IPS-18a (cell line): Measurements from ENCODE around the gene FGGY.

ENCODE experiments used
- H3K27ac ChIP-seq: one replicate; pipeline ENCODE4 v1.5.1; 2013; ENCODE audit warnings: low read length
- H3K27me3 ChIP-seq: one replicate; pipeline ENCODE4 v1.6.1; 2013; ENCODE audit warnings: mild to moderate bottlenecking, low read length; ENCODE audit not compliant: control insufficient read depth, insufficient read depth
- H3K36me3 ChIP-seq: one replicate; pipeline ENCODE4 v1.6.1; 2013; ENCODE audit warnings: low read depth, low read length; ENCODE audit not compliant: control insufficient read depth
- H3K4me1 ChIP-seq: one replicate; pipeline ENCODE4 v1.6.1; 2013; ENCODE audit warnings: low read depth, low read length; ENCODE audit not compliant: control insufficient read depth
- H3K4me3 ChIP-seq: one replicate; pipeline ENCODE4 v1.5.1; 2013; ENCODE audit warnings: low read length
- H3K9ac ChIP-seq: one replicate; pipeline ENCODE4 v1.6.1; 2013; ENCODE audit warnings: mild to moderate bottlenecking, low read length, moderate library complexity
- H3K9me3 ChIP-seq: one replicate; pipeline ENCODE4 v1.6.1; 2013; ENCODE audit warnings: low read depth, low read length; ENCODE audit not compliant: control insufficient read depth

The FGGY gene

DNA sequence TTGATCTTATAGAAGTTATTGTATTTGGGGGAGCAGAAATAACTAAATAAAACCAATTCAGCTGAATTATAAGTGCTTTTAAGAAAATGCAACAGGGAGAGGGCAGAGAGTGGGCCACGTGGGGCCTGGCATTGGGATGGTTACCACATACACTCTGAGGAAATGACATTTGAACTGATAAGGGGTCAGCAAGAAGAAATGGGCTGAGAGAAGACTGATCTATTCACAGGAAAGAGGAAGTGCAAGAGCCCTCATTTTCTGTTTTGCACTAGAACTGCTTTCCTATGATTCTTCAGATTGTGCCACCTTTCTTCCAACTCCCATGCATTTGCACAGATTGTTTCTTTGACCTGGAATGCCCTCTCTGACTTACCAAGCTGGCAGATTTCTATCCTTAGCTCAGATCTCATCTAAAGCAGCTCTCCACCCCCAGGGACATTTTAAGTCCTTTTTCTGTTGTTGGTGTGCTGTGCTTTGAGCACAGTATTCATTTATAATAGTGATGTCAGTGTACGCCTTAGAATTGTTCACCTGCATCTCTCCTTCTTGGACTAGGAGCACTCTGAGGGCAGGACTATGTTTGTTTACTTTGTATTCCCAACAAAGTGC, 115.9 kb downstream of the FGGY start:
- H3K27ac ChIP-seq: no peak overlapping the region
- no peaks in the 10 kb centered on the region for H3K9me3 ChIP-seq
- no peaks in the 10 kb centered on the region for H3K36me3 ChIP-seq
- H3K4me1 ChIP-seq: no peaks in the 10 kb centered on the region
- H3K27me3 ChIP-seq: no peaks in the 10 kb centered on the region
- H3K4me3 ChIP-seq: no peak overlapping the region
- no peak overlapping the region for H3K9ac ChIP-seq

DNA sequence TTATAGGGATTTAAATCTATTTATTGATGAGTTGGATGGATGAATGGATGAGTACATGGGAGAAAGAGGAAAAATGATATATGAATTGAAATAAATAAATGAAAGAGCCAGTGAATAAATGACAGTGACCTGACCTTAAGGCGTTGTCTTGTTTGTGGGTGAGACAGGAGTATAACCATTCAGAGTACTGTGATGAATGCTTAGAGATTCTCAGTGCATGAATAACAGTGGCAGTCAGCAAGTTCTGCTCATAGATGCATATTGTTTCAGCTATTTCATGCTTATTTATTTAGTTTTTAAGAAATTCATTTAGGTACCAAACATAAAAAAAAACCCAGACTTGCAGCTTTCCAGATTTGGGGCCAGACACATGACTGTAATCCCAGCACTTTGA, 116.4 kb downstream of the FGGY start:
- H3K27me3 ChIP-seq: no peaks in the 10 kb centered on the region
- no peaks in the 10 kb centered on the region for H3K36me3 ChIP-seq
- no peak overlapping the region for H3K4me3 ChIP-seq
- H3K27ac ChIP-seq: no peak overlapping the region
- H3K4me1 ChIP-seq: peaks cover 5% of the 10 kb centered on the region
- no peak overlapping the region for H3K9ac ChIP-seq
- no peaks in the 10 kb centered on the region for H3K9me3 ChIP-seq

DNA sequence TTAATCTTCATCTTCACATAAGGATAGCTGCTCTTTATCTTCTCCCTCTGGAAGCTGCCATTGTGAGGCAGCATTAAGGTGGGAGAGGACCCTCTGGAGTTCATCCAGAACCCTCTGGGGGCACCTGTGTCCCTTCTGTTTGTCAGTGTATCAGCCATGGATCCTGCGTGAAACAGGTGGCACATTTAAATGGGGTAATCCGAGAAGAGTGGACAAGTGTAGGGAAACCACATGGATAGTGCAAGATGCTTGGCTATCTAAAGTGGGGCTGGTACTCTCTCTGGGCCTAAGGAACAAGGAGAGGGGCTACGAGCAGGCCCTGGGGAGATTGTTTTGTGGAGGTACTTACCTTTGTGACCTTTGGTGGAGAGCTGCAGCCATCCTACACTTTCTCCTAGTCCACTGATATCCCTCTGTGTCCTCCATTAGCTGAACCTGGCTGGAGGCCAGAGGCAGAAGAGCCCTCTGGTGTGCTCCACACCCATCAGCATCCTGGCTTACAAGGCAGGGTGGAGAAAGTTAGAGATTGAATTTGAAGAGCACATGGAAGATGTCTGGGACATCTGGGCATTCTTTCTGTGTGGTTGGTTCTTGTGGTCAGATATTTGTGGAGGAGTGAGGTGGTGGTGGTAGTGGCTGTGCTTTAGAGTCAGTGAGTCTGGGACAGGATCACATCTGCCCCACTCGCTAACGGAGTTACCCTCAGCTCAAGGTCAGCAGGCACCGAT, 117.7 kb downstream of the FGGY start:
- Histone ChIP-seq H3K27me3 (no peaks in the 10 kb centered on the region), H3K9ac (no peak overlapping the region), H3K36me3 (no peaks in the 10 kb centered on the region), H3K9me3 (no peaks in the 10 kb centered on the region), H3K4me3 (no peak overlapping the region), H3K4me1 (peaks cover 17% of the 10 kb centered on the region), H3K27ac (no peak overlapping the region)

DNA sequence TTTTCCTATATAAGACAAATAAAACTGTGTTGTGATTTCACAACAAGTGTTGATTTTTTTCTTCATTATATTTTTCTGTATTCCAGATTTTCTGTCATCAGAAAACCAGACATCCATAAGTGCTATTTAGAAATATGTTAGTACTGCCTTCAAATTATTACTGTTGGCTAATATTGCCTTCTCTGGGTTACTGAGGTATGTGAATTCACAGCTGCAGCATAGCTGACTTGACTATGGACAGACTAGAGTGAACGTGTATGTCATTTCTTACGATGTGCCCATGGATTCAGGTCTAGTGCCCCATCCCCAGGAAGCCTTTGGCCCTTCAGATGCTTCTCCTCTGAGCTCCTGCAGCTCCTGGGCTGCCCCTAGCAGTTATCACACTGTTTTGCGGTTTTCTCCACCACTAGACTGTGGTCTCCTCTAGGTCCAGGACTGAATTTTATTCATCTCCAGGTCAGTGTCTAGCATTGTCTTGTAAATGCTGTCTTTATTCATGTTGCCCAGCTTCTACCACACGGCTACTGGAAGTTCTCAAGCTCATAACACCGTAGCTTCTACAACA, 118.5 kb downstream of the FGGY start:
- peaks cover 18% of the 10 kb centered on the region for H3K4me1 ChIP-seq

DNA sequence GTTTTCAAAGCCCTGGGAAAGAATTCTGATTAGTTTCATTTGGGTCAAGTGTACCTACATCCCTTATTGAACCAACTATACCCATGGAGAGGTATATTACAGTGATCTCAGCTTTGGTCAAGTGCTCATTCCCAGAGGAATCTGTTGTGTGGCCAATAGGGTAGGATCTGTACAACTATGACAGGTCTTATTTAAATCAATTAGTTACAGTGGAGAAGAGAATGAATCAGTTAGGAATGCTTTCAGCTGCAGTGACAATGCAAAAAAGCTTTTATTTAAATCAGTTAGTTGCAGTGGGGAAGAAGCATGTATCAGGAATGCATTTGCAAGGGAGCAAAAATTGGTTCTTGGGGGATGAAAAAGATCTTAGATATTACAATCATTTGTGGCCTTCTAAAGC, 119.0 kb downstream of the FGGY start:
- Histone ChIP-seq H3K9ac (no peak overlapping the region), H3K4me3 (no peak overlapping the region), H3K27ac (no peak overlapping the region), H3K36me3 (no peaks in the 10 kb centered on the region), H3K9me3 (no peaks in the 10 kb centered on the region), H3K27me3 (no peaks in the 10 kb centered on the region), H3K4me1 (peaks cover 18% of the 10 kb centered on the region)

More for the DNA sequence above, 118.5 kb downstream of the FGGY start:
- no peaks in the 10 kb centered on the region for H3K36me3 ChIP-seq
- H3K9me3 ChIP-seq: no peaks in the 10 kb centered on the region
- H3K27me3 ChIP-seq: no peaks in the 10 kb centered on the region
- no peak overlapping the region for H3K27ac ChIP-seq
- H3K4me3 ChIP-seq: no peak overlapping the region
- no peak overlapping the region for H3K9ac ChIP-seq

DNA sequence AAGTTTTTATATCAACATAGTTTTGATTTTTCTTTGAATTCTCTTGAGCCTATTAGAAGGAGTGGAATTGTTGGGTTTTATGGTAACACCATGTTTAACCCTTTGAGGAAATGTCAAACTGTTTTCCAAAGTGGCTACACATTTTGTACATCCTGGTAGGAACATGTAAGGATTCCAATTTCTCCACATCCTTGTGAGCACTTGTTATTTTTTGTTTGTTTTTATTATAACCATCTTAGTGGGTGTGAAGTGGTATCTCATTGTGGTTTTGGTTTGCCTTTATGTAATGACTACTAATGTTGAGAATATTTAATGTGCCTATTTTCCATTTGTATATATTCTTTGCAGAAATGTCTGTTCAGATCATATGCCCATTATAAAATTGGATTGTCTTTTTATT, 120.5 kb downstream of the FGGY start:
- Histone ChIP-seq H3K4me3 (no peak overlapping the region), H3K36me3 (no peaks in the 10 kb centered on the region), H3K4me1 (peaks cover 18% of the 10 kb centered on the region), H3K27ac (no peak overlapping the region), H3K9ac (no peak overlapping the region), H3K27me3 (no peaks in the 10 kb centered on the region), H3K9me3 (no peaks in the 10 kb centered on the region)

DNA sequence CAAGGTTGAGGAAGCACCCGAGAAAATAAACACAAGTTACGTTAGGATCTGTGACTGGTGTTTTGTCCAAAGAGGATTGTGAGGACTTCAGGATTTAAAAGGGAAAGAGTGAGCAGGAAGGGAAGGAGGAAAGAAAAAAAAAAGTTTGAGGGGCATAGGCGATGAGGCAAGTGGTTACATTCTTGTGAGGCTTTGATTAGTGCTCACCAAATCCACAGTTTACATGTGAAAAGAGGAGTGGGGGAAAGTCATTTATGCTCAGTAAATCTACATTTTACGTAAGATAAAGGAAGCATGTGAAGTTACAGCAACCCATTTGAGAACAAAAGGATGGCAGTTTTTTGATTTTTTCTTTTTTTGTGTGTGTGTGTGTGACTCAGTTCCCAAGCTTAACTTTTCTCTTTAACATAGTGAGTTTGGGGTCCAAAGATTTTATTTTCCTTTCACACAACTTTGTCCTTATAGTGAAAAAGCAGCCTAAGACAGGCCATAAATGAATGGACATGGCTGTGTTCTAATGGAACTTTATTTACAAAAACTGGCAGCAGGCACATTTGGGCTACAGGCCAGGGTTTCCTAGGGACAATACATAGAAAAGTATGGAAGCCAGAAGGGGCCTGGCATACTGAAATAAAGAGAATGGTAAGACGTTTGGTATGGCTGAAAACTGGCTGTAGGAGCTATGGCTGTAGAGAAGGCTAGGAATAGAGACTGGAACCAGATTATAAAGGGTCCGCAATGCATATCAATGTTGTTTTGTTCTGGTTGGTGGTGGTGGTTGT, 121.7 kb downstream of the FGGY start:
- no peak overlapping the region for H3K9ac ChIP-seq
- H3K9me3 ChIP-seq: no peaks in the 10 kb centered on the region
- no peaks in the 10 kb centered on the region for H3K27me3 ChIP-seq
- H3K4me1 ChIP-seq: peaks cover 18% of the 10 kb centered on the region
- H3K27ac ChIP-seq: no peak overlapping the region
- H3K4me3 ChIP-seq: no peak overlapping the region
- no peaks in the 10 kb centered on the region for H3K36me3 ChIP-seq

DNA sequence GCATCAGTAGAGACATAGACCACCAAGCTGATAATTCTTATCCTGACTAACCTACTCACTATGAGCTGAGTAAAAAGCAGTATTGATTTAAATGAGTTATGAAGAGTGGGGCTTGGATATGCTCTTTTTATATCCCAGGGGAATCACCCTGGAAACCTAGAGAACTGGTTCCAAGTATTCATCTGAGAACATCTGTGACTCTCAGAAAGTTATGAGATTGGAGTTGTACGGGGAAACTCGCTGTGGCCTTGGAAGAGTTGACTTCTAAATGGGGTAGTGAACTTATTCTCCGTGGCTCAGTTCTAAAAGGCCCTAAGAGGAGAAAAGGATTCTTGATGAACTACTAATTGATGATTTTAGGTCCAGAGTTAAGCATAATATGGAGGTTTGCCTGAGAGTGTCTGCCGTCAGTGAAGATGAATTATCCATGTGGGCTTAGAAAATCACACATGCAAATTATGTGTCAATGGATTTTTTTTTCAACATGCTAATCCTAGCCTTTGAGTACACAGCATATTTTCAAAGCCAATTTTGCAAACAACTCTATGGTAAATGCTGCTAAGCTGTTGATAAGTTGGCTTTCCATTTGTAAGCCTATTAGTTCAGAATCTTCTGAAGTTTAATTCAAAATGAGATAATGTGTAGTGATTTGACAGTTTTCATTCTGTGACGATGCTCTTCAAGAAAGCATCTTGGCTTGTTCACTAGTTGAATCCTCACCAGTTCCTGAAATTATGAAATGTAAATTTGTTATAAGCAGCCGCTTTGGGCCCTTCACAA, 122.7 kb downstream of the FGGY start:
- H3K27me3 ChIP-seq: no peaks in the 10 kb centered on the region
- H3K27ac ChIP-seq: no peak overlapping the region

DNA sequence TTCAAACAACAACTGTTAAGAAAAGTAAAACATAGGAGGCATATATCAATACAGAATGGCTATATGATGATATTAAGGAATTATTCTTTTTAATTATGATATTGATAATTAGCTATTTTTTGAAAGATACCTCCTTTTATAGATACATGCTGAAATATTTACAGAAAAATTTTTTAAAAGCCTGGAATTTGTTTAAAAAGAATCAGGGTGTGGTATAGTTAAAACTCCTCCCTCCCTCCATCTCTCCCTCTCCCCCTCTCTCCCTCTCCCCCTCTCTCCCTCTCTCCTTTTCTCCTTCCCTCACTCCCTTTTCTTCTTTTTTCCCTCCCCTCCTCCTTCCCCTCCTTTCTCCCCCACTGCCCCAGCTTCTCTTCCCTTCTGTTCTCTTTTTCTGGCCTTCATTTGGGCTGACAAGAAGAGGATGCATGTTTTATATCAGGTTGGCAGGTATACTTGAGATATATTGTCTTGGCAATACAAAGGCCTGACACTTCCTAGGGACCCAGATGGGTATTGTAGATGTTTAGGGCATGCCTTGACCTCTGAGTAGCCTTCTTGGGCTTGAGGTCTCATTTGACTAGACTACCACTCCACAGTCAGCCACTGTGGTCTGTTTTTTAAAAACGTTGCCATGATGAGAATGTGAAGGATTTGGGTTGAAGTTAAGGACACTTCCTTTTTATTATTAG, 124.5 kb downstream of the FGGY start:
- Histone ChIP-seq H3K4me3 (no peak overlapping the region), H3K27ac (no peak overlapping the region), H3K4me1 (peaks cover 18% of the 10 kb centered on the region), H3K9ac (no peak overlapping the region), H3K9me3 (no peaks in the 10 kb centered on the region), H3K36me3 (no peaks in the 10 kb centered on the region), H3K27me3 (no peaks in the 10 kb centered on the region)

More for the DNA sequence above, 122.7 kb downstream of the FGGY start:
- no peaks in the 10 kb centered on the region for H3K9me3 ChIP-seq
- H3K4me1 ChIP-seq: peaks cover 18% of the 10 kb centered on the region
- H3K4me3 ChIP-seq: no peak overlapping the region
- H3K36me3 ChIP-seq: no peaks in the 10 kb centered on the region
- H3K9ac ChIP-seq: no peak overlapping the region

DNA sequence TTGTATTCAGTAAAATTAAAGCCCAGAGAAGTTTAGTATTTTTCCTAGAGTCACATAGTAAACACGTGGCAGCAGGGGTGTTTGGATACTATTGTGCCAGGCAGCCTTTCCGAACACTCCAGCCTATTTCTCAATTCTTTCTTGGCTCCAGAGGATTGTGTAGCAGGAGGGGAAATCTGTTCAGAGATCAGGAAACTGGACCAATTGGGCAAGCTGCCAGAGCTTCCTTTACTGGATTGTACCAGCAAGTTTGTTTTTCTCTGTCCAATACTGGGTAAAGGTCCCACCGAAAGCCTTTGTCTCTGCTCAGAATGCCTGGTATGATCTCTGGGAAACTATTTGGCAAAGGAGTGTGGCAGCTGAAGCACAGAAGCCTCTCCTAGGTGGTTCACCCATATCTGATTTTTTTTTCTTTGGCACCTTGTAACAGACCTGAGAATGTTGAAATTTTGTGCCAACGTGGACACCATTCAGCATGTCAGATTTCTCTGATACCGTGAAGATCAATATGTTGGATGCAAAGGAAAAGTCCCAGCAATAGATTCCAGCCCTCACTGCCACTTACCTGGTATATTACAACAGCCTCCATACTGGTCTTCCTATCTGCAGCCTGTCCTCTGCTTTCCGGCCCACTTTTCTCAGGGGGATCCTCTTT, 126.2 kb downstream of the FGGY start:
- Histone ChIP-seq H3K36me3 (no peaks in the 10 kb centered on the region), H3K27ac (no peak overlapping the region), H3K4me3 (no peak overlapping the region), H3K27me3 (no peaks in the 10 kb centered on the region), H3K9ac (no peak overlapping the region), H3K9me3 (no peaks in the 10 kb centered on the region), H3K4me1 (peaks cover 16% of the 10 kb centered on the region)
